OCI-LY3 (cell line): ENCODE results near the gene LY6G6F.

Experiments used
- EZH2phosphoT487 ChIP-seq: fragments of 200-600 bp; shearing (Covaris generic); IDR thresholded peaks from 2 replicates; pipeline ENCODE4 v1.6.1; 2018; ENCODE audit warnings: antibody characterized with exemption, mixed run types, low read depth
- TF ChIP-seq, protein P1 (sequence below): fragments of 200-600, 300-600 bp; sonication (generic); IDR thresholded peaks from 2 replicates; pipeline ENCODE4 v1.5.1; 2014; ENCODE audit warnings: antibody characterized with exemption, low read length, low read depth

DNA sequence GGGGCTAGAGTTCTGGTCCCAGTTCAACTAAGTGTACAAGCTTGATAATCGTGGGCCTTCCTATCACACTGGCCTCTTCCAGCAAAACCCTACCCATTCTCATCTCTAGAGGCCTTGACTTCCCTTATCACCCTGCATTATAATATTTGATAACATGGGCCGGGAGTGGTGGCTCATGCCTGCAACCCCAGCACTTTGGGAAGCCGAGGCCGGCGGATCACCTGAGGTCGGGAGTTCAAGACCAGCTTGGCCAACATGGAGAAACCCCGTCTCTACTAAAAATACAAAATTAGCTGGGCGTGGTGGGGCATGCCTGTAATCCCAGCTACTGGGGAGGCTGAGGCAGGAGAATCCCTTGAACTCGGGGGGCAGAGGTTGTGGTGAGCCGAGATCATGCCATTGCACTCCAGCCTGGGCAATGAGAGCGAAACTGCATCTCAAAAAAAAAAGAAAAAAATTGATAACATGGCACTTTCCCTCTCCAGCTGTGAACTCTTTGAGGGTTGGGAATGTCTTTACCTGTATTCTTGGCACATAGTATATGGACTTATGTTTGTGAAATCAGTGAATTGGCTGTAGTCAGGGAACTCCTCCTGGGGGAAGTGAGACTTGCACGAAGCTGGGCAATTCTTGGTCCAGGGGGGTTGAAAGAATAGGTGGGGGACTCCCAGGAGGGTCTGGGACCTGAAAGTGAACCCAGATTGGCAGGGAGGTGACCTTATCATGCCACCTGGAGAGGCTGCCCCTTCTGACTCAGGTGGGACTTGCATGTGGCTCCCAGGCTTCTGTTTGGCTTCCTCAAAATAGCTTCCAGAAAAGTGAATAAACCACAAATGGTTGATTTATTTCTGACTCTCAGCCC, 45.2 kb upstream of the LY6G6F start:
- TF ChIP-seq, protein P1, sequence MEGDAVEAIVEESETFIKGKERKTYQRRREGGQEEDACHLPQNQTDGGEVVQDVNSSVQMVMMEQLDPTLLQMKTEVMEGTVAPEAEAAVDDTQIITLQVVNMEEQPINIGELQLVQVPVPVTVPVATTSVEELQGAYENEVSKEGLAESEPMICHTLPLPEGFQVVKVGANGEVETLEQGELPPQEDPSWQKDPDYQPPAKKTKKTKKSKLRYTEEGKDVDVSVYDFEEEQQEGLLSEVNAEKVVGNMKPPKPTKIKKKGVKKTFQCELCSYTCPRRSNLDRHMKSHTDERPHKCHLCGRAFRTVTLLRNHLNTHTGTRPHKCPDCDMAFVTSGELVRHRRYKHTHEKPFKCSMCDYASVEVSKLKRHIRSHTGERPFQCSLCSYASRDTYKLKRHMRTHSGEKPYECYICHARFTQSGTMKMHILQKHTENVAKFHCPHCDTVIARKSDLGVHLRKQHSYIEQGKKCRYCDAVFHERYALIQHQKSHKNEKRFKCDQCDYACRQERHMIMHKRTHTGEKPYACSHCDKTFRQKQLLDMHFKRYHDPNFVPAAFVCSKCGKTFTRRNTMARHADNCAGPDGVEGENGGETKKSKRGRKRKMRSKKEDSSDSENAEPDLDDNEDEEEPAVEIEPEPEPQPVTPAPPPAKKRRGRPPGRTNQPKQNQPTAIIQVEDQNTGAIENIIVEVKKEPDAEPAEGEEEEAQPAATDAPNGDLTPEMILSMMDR, result no peak
- no peak for TF ChIP-seq EZH2phosphoT487
